Fibroblast of mammary gland (primary cell): Measurements from ENCODE around the gene NDUFC2.
"Not testable (repeated sequence)": the region's sequence is repeated elsewhere in the genome, so short reads cannot be mapped to it uniquely, and the experiment has no call there.

Experiments used
- DNase-seq: peaks from one replicate; pipeline ENCODE4 v3.0.0-alpha.2; 2010; ENCODE audit warnings: low read depth
- H3K4me3 ChIP-seq: 2 replicates; pipeline ENCODE4 v1.5.1; 2011; ENCODE audit warnings: low read depth, mild to moderate bottlenecking, low read length, moderate library complexity; ENCODE audit not compliant: control insufficient read depth
- TF ChIP-seq, protein P1 (sequence below): conservative IDR thresholded peaks from 2 replicates; pipeline ENCODE4 v1.5.1; 2011; ENCODE audit warnings: low read depth, low read length, inconsistent platforms; ENCODE audit not compliant: control insufficient read depth, insufficient read depth

Gene NDUFC2

DNA sequence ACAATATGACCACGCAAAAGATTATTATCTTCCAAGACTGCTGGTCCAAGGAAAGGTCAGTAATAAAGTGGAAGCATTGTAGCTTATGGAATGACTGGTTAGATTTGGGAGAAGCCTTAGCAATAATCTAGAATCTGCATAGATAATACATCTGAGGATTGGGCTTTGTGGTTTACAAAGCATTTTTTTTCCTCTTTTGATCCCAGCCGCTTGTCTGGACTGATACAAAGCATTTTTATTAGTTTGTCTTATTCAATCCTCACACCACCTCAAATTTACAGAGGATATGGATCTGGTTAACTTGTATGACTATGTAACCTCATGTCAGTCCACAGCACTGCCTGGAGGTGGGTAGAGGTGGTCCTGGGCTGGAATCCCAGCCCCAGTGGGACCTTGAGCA, 17.0 kb downstream of the NDUFC2 start:
- no peak for DNase-seq
- TF ChIP-seq, protein P1, sequence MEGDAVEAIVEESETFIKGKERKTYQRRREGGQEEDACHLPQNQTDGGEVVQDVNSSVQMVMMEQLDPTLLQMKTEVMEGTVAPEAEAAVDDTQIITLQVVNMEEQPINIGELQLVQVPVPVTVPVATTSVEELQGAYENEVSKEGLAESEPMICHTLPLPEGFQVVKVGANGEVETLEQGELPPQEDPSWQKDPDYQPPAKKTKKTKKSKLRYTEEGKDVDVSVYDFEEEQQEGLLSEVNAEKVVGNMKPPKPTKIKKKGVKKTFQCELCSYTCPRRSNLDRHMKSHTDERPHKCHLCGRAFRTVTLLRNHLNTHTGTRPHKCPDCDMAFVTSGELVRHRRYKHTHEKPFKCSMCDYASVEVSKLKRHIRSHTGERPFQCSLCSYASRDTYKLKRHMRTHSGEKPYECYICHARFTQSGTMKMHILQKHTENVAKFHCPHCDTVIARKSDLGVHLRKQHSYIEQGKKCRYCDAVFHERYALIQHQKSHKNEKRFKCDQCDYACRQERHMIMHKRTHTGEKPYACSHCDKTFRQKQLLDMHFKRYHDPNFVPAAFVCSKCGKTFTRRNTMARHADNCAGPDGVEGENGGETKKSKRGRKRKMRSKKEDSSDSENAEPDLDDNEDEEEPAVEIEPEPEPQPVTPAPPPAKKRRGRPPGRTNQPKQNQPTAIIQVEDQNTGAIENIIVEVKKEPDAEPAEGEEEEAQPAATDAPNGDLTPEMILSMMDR = no peak
- H3K4me3 ChIP-seq = no peak overlapping the region

DNA sequence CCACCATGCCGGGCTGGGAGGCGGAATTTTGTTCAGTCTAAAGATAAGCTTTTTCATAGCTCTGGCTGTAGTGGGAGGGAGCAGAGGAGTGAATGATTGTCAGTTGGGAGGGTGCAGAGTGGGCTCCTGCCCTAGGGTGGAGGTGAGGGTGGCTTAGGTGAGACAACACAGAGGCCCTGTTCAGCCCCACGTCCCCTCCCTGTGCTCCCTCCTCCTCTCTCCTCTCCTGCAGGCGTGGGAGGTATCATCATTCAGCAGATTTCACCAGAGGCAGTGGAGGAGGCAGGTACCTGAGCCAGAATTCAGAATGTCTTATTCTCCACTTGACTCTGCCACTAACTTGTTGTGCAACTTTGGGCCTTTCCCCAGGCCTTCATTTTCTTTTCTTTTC, 17.7 kb downstream of the NDUFC2 start:
- no peak for DNase-seq
- no peak overlapping the region for H3K4me3 ChIP-seq
- TF ChIP-seq, protein P1 = no peak

DNA sequence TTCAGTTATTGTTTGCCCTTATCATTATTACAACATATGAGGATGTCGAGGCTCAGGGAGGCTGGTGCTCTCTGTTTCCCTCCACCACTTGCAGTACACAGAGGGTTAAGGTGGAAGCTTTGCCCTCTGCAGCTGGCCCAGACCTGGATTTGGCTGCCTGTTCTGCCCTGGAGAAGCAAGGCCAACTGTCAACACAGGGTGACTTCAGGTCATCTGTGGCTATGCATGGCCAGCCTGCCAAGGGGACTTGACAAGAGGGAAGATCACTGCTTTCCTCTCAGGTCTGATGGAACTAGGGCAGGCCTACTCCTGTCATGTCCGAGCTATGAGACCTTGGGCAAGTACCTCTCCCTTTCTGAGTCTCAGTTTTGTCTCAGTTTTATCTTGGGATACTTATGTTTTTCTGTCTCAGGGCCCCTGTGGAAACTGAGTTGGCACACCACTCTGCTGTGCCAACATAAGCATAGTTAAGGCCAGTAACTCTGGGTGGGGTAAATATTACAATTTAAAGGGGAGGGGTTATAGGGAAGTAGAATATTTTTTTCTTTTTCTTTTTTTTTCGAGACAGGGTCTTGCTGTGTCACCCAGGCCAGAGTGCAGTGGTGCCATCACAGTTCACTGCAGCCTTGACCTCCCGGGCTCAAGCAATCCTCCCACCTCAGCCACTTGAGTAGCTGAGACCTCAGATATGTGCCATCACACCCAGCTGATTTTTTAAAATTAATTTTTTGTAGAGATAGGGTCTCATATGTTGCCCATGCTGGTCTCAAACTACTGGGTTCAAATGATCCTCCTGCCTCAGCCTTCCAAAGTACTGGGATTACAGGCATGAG, 18.4 kb downstream of the NDUFC2 start:
- TF ChIP-seq, protein P1 = no peak
- no peak overlapping the region for H3K4me3 ChIP-seq
- DNase-seq = no peak

DNA sequence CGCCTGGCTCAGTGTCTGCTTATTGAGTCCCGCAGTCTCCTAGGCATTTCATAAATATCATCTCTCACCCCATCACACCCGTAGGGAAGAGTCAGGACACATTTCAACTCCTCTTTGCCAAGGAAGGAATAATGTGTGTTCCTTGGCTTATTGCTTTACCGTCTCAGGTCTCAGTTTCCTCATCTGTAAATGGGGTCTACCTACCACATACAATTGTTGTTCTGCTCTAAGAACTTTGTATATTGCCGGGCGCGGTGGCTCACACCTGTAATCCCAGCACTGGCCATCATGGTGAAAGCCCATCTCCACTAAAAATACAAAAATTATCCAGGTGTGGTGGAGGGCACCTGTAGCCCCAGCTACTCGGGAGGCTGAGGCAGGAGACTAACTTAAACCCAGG, 19.1 kb downstream of the NDUFC2 start:
- H3K4me3 ChIP-seq = no peak overlapping the region
- TF ChIP-seq, protein P1 = no peak
- DNase-seq = no peak

DNA sequence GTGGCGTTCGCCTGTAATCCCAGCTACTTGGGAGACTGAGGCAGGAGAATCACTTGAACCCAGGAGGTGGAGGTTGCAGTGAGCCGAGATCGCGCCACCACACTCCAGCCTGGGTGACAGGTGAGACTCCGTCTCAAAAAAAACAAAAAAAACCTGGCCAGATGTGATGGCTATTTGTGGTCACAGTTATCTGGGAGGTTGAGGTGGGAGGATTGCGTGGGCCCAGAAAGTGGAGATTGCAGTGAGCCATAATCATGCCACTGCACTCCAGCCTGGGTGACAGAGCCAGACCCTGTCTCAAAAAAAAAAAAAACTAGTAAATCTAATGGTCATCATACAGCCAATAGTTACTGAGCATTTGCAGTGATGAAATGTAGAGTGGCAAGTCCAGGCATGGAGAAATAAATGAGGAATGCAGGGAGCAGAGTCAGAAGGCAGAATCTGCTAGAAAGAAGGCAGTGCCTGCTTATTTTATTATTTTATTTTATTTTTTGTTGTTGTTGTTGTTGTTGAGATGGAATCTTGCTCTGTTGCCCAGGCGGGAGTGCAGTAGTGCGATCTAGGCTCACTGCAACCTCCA, 19.8 kb downstream of the NDUFC2 start:
- DNase-seq, H3K4me3 ChIP-seq: not testable (repeated sequence)

DNA sequence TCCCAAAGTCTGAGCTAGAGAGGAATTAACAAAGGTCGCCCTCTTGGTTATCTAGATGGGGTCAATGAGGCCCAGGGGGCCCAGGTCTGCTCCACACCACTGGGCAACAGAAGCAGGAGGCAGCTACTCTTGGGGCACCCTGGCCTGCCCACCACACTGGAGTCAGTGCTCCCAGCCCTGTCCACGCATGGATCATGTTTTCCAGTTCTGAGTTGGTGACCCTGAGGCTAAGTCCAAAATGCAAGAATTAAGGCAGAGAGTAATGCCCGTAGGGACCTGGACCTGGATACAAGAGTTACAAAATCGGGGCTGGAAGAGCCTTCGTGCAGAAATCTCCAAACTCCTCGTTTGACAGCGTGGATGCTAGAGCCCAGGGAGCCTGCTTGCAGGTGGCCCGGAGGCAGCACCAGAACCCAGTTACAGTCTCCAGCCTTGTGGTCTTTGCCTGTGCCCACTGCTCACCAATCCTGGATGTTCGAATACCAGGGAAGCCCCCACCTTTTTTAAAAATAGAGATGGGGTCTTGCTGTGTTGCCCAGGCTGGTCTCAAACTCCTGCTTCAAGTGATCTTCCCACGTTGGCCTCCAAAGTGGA, 22.1 kb downstream of the NDUFC2 start:
- no peak overlapping the region for H3K4me3 ChIP-seq
- no peak for DNase-seq
- TF ChIP-seq, protein P1 = no peak

DNA sequence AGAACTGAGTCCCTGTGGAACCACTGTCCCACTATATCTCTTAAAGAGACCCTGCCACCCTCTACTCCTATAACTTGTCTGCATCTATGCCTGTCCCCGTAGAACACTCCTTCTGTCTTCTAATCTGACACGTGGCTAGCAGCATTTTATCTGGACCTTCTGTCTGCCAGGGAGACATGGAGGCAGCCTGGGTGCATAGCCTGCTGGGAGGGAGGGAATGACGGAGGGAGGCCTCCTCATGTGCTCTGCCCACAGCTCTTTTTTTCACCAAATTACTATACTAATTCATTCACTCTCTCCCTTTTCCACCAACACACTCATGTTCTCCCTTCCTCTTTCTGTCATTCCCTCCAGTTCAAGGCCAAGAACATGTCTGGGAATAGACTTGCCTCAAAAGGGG, 23.6 kb downstream of the NDUFC2 start:
- H3K4me3 ChIP-seq = no peak overlapping the region
- TF ChIP-seq, protein P1 = no peak
- DNase-seq = no peak
